ENCODE measurements around the gene OR51V1. TPM values are rescaled to one million over a fixed set of nuclear protein-coding genes. Genes with fewer than 3 reads are reported as not detected.
"Not testable (repeated sequence)": the region's sequence is repeated elsewhere in the genome, so short reads cannot be mapped to it uniquely, and the experiment has no call there.

OR51V1 gene
- total RNA-seq, 1 donor from 2014 or later, result not detected

- intact Hi-C loops (cut with DNase I), result no loop called here
- H3K27me3 ChIP-seq, result no peaks in the 10 kb centered on the region
- no peak for ATAC-seq
- H3K36me3 ChIP-seq, result no peaks in the 10 kb centered on the region
- H3K4me1 ChIP-seq, result no peaks in the 10 kb centered on the region
- no peaks in the 10 kb centered on the region for H3K9me3 ChIP-seq
- no peak overlapping the region for H3K4me3 ChIP-seq
- no peak for TF ChIP-seq CTCF (IDR thresholded peaks at IDR 0.05)
- H3K27ac ChIP-seq, result no peak overlapping the region
- no peak for DNase-seq
Observed at GRCh38 chr11:5188201-5188600, 12.3 kb downstream of the OR51V1 start.

- DNase-seq (no peak), ATAC-seq (no peak)
- intact Hi-C loops (cut with DNase I), result no loop called here
Observed at GRCh38 chr11:5178046-5178837, 22.2 kb downstream of the OR51V1 start.

DNA sequence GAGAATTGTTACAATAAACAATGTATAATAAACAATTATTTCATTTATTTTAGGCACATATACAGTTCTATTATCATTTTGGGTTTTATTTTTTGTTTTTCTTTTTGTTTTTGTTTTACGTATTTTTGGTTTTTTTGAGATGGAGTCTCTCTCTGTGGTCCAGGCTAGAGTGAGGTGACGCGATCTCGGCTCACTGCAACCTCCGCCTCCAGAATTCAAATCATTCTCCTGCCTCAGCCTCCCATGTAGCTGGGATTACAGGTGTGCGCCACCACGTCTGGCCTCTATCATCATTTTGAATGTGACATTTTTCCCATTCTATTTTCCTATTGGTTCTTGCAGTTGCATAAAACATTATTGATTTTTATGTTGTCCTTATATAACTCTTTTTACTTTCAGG lies 25.5 kb downstream of the OR51V1 start:
- Histone ChIP-seq H3K27me3 (no peaks in the 10 kb centered on the region), H3K4me3 (no peak overlapping the region), H3K9me3 (no peaks in the 10 kb centered on the region), H3K36me3 (no peaks in the 10 kb centered on the region), H3K27ac (no peak overlapping the region), H3K4me1 (no peaks in the 10 kb centered on the region)
- DNase-seq, result no peak
- no peak for ATAC-seq
- no peak for TF ChIP-seq CTCF (IDR thresholded peaks at IDR 0.05)
- intact Hi-C loops (cut with DNase I), result no loop called here

More at GRCh38 chr11:5178046-5178837, 22.2 kb downstream of the OR51V1 start:
- H3K4me3 ChIP-seq, result no peak overlapping the region
- TF ChIP-seq CTCF (IDR thresholded peaks at IDR 0.05), result no peak
- no peaks in the 10 kb centered on the region for H3K4me1 ChIP-seq
- no peak overlapping the region for H3K27ac ChIP-seq
- H3K27me3 ChIP-seq, result no peaks in the 10 kb centered on the region
- H3K9me3 ChIP-seq, result no peaks in the 10 kb centered on the region
- no peaks in the 10 kb centered on the region for H3K36me3 ChIP-seq

GRCh38 chr11:5171856-5172255 lies 28.6 kb downstream of the OR51V1 start:
- TF ChIP-seq CTCF (IDR thresholded peaks at IDR 0.05), result no peak
- Histone ChIP-seq H3K9me3 (no peaks in the 10 kb centered on the region), H3K36me3 (no peaks in the 10 kb centered on the region), H3K27me3 (no peaks in the 10 kb centered on the region), H3K27ac (no peak overlapping the region), H3K4me1 (no peaks in the 10 kb centered on the region), H3K4me3 (no peak overlapping the region)
- ATAC-seq, result no peak
- intact Hi-C loops (cut with DNase I), result no loop called here
- DNase-seq, result no peak

DNA sequence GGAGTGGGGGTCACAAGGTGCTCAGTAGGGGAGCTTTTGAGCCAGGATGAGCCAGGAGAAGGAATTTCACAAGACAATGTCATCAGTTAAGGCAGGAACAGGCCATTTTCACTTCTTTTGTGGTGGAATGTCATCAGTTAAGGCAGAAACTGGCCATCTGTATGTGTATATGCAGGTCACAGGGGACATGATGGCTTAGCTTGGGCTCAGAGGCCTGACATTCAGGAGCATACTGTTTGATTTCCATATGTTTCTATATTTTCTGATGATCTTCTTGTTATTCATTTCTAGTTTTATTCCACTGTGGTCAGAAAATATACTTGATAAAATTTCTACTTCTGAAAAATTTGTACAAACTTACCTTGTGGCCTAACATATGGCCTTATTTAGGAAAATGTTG lies 34.6 kb downstream of the OR51V1 start:
- H3K9me3 ChIP-seq; intact Hi-C loops (cut with DNase I); H3K27me3 ChIP-seq; H3K4me3 ChIP-seq; H3K36me3 ChIP-seq; H3K27ac ChIP-seq; ATAC-seq; H3K4me1 ChIP-seq; DNase-seq: not testable (repeated sequence)

DNA sequence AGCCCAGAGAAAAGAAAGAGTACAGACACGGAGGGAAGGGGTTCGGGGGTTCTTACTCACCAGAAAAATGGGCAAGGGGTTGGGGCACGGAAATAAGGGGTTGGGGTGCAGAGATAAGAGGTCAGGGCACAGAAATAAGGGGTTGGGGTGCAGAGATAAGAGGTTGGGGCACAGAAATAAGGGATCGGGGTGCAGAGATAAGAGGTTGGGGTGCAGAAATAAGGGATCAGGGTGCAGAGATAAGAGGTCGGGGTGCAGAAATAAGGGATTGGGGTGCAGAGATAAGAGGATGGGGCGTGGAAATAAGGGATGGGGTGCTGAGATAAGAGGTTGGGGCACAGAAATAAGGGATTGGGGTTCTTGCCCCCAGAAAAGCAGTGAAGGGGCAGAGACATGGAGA lies 35.7 kb downstream of the OR51V1 start:
- DNase-seq; H3K4me1 ChIP-seq; intact Hi-C loops (cut with DNase I); H3K27ac ChIP-seq; H3K27me3 ChIP-seq; ATAC-seq; H3K9me3 ChIP-seq; H3K4me3 ChIP-seq; H3K36me3 ChIP-seq: not testable (repeated sequence)

DNA sequence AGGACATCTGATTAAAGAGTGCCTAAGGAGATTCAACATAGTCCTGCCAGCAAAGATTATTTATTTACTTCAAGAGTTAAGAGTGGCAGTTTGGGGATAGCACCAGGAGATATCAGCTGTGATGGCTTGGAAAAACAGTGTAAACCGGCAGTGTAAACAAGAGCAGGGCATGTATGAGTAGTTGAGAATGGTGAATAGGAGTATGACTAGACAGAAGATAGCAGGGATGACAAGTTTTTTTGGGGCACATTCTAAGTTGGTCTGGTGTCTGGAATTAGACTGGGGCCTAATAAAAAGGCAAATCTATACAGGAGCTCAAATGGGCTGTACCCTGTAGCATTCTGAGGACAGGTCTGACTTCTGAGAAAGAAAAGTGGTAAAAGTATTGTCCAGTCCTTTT lies 39.4 kb downstream of the OR51V1 start:
- ATAC-seq; H3K27ac ChIP-seq; intact Hi-C loops (cut with DNase I); DNase-seq; H3K9me3 ChIP-seq; H3K27me3 ChIP-seq; H3K4me3 ChIP-seq; H3K36me3 ChIP-seq; H3K4me1 ChIP-seq: not testable (repeated sequence)

DNA sequence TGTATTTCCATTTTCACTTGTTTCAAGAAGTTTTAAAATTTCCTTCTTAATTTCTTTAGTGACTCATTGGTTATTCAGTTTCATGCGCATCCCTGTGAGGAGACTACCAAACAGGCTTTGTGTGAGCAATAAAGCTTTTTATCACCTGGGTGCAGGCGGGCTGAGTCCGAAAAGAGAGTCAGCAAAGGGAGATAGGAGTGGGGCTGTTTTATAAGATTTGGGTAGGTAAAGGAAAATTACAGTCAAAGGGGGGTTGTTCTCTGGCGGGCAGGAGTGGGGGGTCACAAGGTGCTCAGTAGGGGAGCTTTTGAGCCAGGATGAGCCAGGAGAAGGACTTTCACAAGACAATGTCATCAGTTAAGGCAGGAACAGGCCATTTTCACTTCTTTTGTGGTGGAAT lies 40.3 kb downstream of the OR51V1 start:
- H3K4me1 ChIP-seq; intact Hi-C loops (cut with DNase I); ATAC-seq; H3K27me3 ChIP-seq; H3K4me3 ChIP-seq; H3K36me3 ChIP-seq; H3K9me3 ChIP-seq; DNase-seq; H3K27ac ChIP-seq: not testable (repeated sequence)
